ENCODE results near the gene ARMC9.

Gene ARMC9

GRCh38 chr2:231364961-231365810, 166.8 kb downstream of the ARMC9 start:
- in situ Hi-C loops (cut with HindIII; ENCODE audit: low sequenced_read_pairs), result no loop called here
- H3K4me3 ChIP-seq (ENCODE audit: low read depth, low read length), result no peak overlapping the region
- peak; percentile 79 for DNase-seq (ENCODE audit: low read depth, low spot score)
- no peak for TF ChIP-seq CTCF (IDR thresholded peaks at IDR 0.05; ENCODE audit: low read depth, low read length)

GRCh38 chr2:231367178-231367577, 168.7 kb downstream of the ARMC9 start:
- in situ Hi-C loops (cut with HindIII; ENCODE audit: low sequenced_read_pairs), result no loop called here
- DNase-seq (ENCODE audit: low read depth, low spot score), result no peak
- no peak overlapping the region for H3K4me3 ChIP-seq (ENCODE audit: low read depth, low read length)
- no peak for TF ChIP-seq CTCF (IDR thresholded peaks at IDR 0.05; ENCODE audit: low read depth, low read length)

GRCh38 chr2:231369580-231370428, 171.4 kb downstream of the ARMC9 start:
- no peak for TF ChIP-seq CTCF (IDR thresholded peaks at IDR 0.05; ENCODE audit: low read depth, low read length)
- no peak overlapping the region for H3K4me3 ChIP-seq (ENCODE audit: low read depth, low read length)
- in situ Hi-C loops (cut with HindIII; ENCODE audit: low sequenced_read_pairs), result no loop called here
- DNase-seq (ENCODE audit: low read depth, low spot score), result no peak

GRCh38 chr2:231370429-231370748, 172.0 kb downstream of the ARMC9 start:
- TF ChIP-seq CTCF (IDR thresholded peaks at IDR 0.05; ENCODE audit: low read depth, low read length), result no peak
- DNase-seq (ENCODE audit: low read depth, low spot score), result no peak
- no peak overlapping the region for H3K4me3 ChIP-seq (ENCODE audit: low read depth, low read length)
- in situ Hi-C loops (cut with HindIII; ENCODE audit: low sequenced_read_pairs), result no loop called here

GRCh38 chr2:231370749-231371429, 172.5 kb downstream of the ARMC9 start:
- in situ Hi-C loops (cut with HindIII; ENCODE audit: low sequenced_read_pairs), result no loop called here
- no peak overlapping the region for H3K4me3 ChIP-seq (ENCODE audit: low read depth, low read length)
- DNase-seq (ENCODE audit: low read depth, low spot score), result no peak
- TF ChIP-seq CTCF (IDR thresholded peaks at IDR 0.05; ENCODE audit: low read depth, low read length), result no peak

GRCh38 chr2:231371430-231372054, 173.1 kb downstream of the ARMC9 start:
- in situ Hi-C loops (cut with HindIII; ENCODE audit: low sequenced_read_pairs), result no loop called here
- TF ChIP-seq CTCF (IDR thresholded peaks at IDR 0.05; ENCODE audit: low read depth, low read length), result no peak
- H3K4me3 ChIP-seq (ENCODE audit: low read depth, low read length), result no peak overlapping the region
- DNase-seq (ENCODE audit: low read depth, low spot score), result no peak
